Epithelial cell of alveolus of lung (primary cell): ENCODE data around the gene SS18L1. TPM values are rescaled to one million over a fixed set of nuclear protein-coding genes. Genes with fewer than 3 reads are reported as not detected.

ENCODE experiments used
- total RNA-seq: library from RNA; depleted of rRNA; stranded (reverse); fragments of >200 nt; gene quantifications from 2 replicates; pipeline ENCODE4 v1.2.1, GENCODE V29; 2015

SS18L1 gene
- 4.8 and 11.9 TPM in 2 replicates for total RNA-seq

DNA sequence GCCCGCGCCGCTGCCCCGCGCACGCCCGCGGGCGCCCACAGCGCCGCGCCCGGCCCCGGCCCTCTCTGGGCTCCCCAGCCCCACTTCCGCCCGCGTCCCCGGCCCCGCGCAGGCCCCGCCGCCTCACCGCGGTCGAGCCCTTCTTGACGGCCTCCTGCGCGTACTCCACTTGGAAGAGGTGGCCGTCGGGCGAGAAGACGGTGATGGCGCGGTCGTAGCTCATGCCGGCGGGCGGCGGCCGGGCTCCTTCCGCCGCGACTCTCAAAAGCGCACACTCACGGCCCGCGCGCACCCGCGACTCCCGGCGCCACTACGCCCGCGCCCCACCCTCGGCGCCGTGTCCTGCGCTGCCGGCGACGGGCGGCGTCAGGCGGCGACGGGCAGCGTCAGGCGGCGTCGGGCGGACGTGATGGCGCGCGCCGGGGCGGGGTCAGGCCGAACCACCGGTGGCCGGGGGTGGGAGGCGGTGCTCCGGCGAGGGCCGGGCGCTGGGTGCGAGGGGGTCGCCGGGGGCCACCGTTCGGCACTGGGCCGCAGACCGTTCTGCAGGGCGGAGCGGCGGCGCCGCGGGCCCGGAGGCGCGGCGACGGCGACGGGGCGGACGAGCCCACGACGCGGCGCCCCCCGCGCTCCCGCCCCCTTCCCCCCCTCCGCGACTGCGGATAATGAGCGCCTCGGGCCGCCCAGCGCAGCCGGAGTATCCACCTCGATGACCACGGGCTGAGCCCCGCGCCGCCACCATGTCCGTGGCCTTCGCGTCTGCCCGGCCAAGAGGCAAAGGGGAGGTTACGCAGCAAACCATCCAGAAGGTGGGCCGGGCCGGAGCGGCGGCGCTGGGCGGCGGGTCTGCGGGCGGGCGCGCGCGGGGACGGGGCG is at the start of gene SS18L1, which contains the start of gene PSMA7:
SS18L1 (plus strand) TSS at position 689 of the 876 bp plus-strand sequence; CDS start at position 741, 52 bp downstream.
PSMA7 (minus strand) TSS at position 314 of the 876 bp plus-strand sequence; CDS start at position 223, 91 bp downstream.

DNA sequence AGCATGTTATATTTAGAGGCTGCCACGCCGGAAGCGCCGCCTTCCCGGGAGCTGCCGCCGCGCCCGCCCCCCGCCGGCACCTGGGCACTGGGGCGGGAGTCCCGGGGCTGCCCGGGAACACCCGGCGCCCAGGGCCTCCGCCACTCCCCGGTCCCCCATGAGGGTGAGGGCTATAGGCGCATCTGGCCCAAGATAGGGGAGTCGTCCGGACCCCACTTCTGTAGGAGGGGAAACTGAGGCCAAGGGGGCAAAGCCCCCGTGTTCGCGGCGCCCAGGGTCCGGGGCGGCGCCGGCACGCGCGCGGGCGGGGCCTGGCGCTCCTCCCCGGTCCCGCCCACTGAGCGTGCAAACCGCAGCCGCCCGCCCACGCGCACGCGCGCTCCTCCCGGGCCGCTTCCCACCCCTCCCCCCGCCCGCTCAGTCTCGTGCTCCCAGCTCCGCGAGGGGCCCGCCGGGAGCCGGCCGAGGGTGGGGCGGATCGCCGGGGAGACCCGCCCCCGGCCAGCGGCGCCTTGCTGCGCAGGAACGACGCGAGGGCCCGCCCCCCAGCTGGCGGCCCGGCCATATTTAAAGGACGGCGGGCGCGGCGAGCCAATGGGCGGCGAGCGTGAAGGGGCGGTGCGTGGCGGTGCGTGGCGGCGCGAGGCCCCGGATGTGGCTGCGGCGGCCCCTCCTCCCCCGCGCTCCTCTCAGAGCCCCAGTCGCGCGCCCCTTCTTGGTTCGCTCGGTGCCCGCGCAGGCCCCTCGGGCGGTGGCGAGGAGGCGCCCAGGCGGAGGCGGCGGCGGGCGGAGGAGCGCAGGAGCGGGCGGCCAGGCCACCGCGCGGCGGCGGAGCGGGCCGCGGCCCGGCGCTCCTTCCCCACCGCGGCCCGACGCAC is 21.6 kb upstream of the SS18L1 start, which contains the start of gene LSM14B:
LSM14B (plus strand) TSS at position 700 of the 878 bp plus-strand sequence. CDS start 192 bp downstream, outside the sequence.

GRCh38 chr20:62182469-62183425 is 39.2 kb downstream of the SS18L1 start, which contains the start of gene MTG2:
Gene MTG2, plus strand, starts transcription at chr20:62183028. Its CDS starts 10,393 bp downstream, at chr20:62193421.

GRCh38 chr20:62219992-62220665 is 76.6 kb downstream of the SS18L1 start, which contains the start of gene HRH3:
Gene HRH3, minus strand, starts transcription at chr20:62220278. Its CDS starts 308 bp downstream, at chr20:62219970.

Other genes starting within 250 kb of the SS18L1 start
- 5.2 and 27.3 TPM in 2 replicates for gene TAF4, start 77.9 kb upstream of the SS18L1 start, total RNA-seq
- gene LSM14B, start 21.3 kb upstream of the SS18L1 start, total RNA-seq: 19.0 and 19.4 TPM in 2 replicates
- gene PSMA7, start 375 bp upstream of the SS18L1 start, total RNA-seq: 315 and 482 TPM in 2 replicates
- 16.2 and 40.8 TPM in 2 replicates for gene MTG2, start 39.3 kb downstream of the SS18L1 start, total RNA-seq
- not detected in 2 replicates for gene HRH3, start 76.5 kb downstream of the SS18L1 start, total RNA-seq
- 14.1 and 16.3 TPM in 2 replicates for gene OSBPL2, start 94.8 kb downstream of the SS18L1 start, total RNA-seq
- gene ADRM1, start 159.2 kb downstream of the SS18L1 start, total RNA-seq: 119 and 169 TPM in 2 replicates
- 36.6 and 74.3 TPM in 2 replicates for gene LAMA5, start 223.5 kb downstream of the SS18L1 start, total RNA-seq
- gene RPS21, start 243.3 kb downstream of the SS18L1 start, total RNA-seq: 1,933 and 5,001 TPM in 2 replicates